ENCODE data around the gene C16orf54. TPM values are rescaled to one million over a fixed set of nuclear protein-coding genes. Genes with fewer than 3 reads are reported as not detected.
"Not testable (repeated sequence)": the region's sequence is repeated elsewhere in the genome, so short reads cannot be mapped to it uniquely, and the experiment has no call there.

C16orf54 gene
- total RNA-seq, 1 donor from 2014 or later: not detected

DNA sequence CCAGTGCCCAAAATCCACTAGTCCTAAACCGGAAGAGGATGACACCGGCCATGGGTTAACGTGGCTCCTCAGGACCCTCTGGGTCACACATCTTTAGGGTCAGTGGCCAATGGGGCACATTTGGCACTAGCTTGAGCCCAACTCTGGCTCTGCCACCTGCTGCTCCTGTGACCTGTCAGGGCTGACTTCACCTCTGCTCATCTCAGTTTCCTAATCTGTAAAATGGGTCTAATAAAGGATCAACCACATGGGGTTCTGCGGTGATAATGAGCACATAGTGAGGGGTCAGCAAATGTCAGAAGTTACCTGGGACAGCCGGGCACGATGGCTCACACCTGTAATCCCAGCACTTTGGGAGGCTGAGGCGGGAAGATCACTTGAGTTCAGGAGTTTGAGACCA, 48.4 kb downstream of the C16orf54 start:
- TF ChIP-seq, protein P1, sequence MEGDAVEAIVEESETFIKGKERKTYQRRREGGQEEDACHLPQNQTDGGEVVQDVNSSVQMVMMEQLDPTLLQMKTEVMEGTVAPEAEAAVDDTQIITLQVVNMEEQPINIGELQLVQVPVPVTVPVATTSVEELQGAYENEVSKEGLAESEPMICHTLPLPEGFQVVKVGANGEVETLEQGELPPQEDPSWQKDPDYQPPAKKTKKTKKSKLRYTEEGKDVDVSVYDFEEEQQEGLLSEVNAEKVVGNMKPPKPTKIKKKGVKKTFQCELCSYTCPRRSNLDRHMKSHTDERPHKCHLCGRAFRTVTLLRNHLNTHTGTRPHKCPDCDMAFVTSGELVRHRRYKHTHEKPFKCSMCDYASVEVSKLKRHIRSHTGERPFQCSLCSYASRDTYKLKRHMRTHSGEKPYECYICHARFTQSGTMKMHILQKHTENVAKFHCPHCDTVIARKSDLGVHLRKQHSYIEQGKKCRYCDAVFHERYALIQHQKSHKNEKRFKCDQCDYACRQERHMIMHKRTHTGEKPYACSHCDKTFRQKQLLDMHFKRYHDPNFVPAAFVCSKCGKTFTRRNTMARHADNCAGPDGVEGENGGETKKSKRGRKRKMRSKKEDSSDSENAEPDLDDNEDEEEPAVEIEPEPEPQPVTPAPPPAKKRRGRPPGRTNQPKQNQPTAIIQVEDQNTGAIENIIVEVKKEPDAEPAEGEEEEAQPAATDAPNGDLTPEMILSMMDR (IDR thresholded peaks at IDR 0.05; ENCODE audit: unreplicated experiment): no peak
- Mint-ChIP-seq H3K9me3 (peaks cover 7% of the 10 kb centered on the region), H3K27me3 (ENCODE audit: low read depth) (no peaks in the 10 kb centered on the region), H3K27ac (no peak overlapping the region), H3K4me3 (no peak overlapping the region), H3K4me1 (peaks cover 18% of the 10 kb centered on the region), H3K36me3 (peaks cover 44% of the 10 kb centered on the region)
- DNase-seq (ENCODE audit: low spot score in 2 of 2, unreplicated experiment in 2 of 2): no peak

DNA sequence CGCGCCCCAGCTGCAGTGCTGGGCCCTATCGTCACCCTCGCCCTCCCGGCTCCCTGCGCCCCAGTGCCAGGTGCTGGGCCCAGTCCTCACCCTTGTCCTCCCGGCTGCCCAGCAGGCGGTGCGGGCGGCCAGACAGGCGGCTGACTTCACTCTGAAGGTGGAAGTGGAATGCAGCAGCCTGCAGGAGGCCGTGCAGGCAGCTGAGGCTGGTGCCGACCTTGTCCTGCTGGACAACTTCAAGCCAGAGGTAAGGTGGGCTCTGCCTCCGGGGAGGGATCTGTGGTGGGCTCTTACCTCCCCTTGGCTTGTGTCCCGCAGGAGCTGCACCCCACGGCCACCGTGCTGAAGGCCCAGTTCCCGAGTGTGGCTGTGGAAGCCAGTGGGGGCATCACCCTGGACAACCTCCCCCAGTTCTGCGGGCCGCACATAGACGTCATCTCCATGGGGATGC, 48.9 kb downstream of the C16orf54 start:
- TF ChIP-seq, protein P1 (IDR thresholded peaks at IDR 0.05; ENCODE audit: unreplicated experiment): no peak
- Mint-ChIP-seq H3K27ac (peak overlapping the region; percentile 30), H3K36me3 (peaks cover 45% of the 10 kb centered on the region)

DNA sequence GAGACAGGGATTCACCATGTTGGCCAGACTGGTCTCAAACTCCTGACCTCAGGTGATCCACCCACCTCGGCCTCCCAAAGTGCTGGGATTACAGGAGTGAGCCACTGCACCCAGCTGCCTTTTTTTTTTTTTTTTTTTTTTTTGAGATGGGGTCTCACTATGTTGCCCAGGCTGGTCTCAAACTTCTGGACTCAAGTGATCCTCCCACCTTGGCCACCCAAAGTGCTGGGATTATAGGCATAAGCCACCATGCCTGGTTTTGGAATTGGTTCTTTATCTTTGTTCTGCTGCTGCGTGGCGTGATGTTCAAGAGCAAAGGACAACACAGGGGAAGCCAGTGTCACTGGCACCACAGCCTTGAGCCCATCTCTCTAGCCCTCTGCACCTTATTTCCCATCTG, 50.1 kb downstream of the C16orf54 start:
- Mint-ChIP-seq H3K36me3 (peaks cover 53% of the 10 kb centered on the region), H3K9me3 (peaks cover 10% of the 10 kb centered on the region)
- not testable (repeated sequence) for H3K27me3 Mint-ChIP-seq (ENCODE audit: low read depth); H3K27ac Mint-ChIP-seq; DNase-seq (ENCODE audit: low spot score in 2 of 2, unreplicated experiment in 2 of 2); H3K4me3 Mint-ChIP-seq; H3K4me1 Mint-ChIP-seq

More for the DNA sequence above, 48.9 kb downstream of the C16orf54 start:
- H3K4me3 Mint-ChIP-seq: no peak overlapping the region
- H3K9me3 Mint-ChIP-seq: peaks cover 7% of the 10 kb centered on the region
- H3K27me3 Mint-ChIP-seq (ENCODE audit: low read depth): no peaks in the 10 kb centered on the region
- peaks cover 13% of the 10 kb centered on the region for H3K4me1 Mint-ChIP-seq
- no peak for DNase-seq (ENCODE audit: low spot score in 2 of 2, unreplicated experiment in 2 of 2)

DNA sequence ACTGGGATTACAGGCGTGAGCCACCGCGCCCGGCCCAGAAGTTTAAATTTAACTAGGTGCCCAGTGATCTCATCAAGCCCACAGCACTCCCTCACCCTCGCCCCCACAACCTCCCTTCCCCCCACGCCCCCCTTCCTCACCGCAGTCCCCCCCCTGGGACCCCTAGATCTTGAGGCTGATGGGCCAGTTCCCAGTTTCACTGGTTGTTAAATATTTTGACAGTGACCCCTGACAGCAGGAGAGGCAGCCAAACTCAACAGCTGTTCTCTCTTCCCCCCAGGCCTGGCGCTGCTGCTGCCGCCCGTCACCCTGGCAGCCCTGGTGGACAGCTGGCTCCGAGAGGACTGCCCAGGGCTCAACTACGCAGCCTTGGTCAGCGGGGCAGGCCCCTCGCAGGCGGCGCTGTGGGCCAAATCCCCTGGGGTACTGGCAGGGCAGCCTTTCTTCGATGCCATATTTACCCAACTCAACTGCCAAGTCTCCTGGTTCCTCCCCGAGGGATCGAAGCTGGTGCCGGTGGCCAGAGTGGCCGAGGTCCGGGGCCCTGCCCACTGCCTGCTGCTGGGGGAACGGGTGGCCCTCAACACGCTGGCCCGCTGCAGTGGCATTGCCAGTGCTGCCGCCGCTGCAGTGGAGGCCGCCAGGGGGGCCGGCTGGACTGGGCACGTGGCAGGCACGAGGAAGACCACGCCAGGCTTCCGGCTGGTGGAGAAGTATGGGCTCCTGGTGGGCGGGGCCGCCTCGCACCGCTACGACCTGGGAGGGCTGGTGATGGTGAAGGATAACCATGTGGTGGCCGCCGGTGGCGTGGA, 51.2 kb downstream of the C16orf54 start:
- no peak overlapping the region for H3K4me3 Mint-ChIP-seq
- peaks cover 5% of the 10 kb centered on the region for H3K4me1 Mint-ChIP-seq
- DNase-seq (ENCODE audit: low spot score in 2 of 2, unreplicated experiment in 2 of 2): no peak
- no peak overlapping the region for H3K27ac Mint-ChIP-seq
- H3K27me3 Mint-ChIP-seq (ENCODE audit: low read depth): no peaks in the 10 kb centered on the region
- TF ChIP-seq, protein P1 (IDR thresholded peaks at IDR 0.05; ENCODE audit: unreplicated experiment): no peak
- peaks cover 20% of the 10 kb centered on the region for H3K9me3 Mint-ChIP-seq
- peaks cover 61% of the 10 kb centered on the region for H3K36me3 Mint-ChIP-seq

DNA sequence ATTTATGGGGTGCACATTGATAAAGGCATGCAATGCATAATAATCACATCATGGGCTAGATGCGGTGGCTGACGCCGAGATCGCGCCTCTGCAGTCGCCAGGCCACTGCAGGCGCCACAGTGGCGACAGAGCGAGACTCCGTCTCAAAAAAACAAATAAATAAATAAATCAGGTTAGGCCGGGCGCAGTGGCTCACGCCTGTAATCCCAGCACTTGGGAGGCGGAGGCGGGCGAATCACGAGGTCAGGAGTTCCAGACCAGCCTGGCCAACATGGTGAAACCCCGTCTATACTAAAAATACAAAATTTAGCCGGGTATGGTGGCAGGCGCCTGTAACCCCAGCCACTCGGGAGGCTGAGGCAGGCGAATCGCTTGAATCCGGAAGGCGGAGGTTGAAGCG, 53.2 kb downstream of the C16orf54 start:
- DNase-seq (ENCODE audit: low spot score in 2 of 2, unreplicated experiment in 2 of 2); H3K27ac Mint-ChIP-seq; H3K27me3 Mint-ChIP-seq (ENCODE audit: low read depth); H3K4me3 Mint-ChIP-seq; H3K4me1 Mint-ChIP-seq: not testable (repeated sequence)
- H3K9me3 Mint-ChIP-seq: peaks cover 17% of the 10 kb centered on the region
- H3K36me3 Mint-ChIP-seq: peaks cover 55% of the 10 kb centered on the region

Other genes with a start within 250 kb of the C16orf54 start
- 97.9 to 109 TPM (median 105 TPM) in 3 replicates for gene NPIPB12, start 239.6 kb downstream of the C16orf54 start, total RNA-seq
- gene SPN, start 82.7 kb downstream of the C16orf54 start, total RNA-seq: 0.38 to 0.63 TPM (median 0.57 TPM) in 3 replicates
- gene QPRT, start 66.8 kb downstream of the C16orf54 start, total RNA-seq: 326 to 330 TPM (median 328 TPM) in 3 replicates
- gene ZG16, start 32.3 kb upstream of the C16orf54 start, total RNA-seq: 0.11 to 0.20 TPM (median 0.20 TPM) in 3 replicates
- 72.6 to 78.3 TPM (median 76.9 TPM) in 3 replicates for gene KIF22, start 44.8 kb upstream of the C16orf54 start, total RNA-seq
- gene MAZ, start 60.5 kb upstream of the C16orf54 start, total RNA-seq: 345 to 360 TPM (median 349 TPM) in 3 replicates
- gene PRRT2, start 66.2 kb upstream of the C16orf54 start, total RNA-seq: 24.6 to 25.5 TPM (median 24.7 TPM) in 3 replicates
- gene PAGR1, start 70.2 kb upstream of the C16orf54 start, total RNA-seq: 42.3 to 43.8 TPM (median 43.2 TPM) in 3 replicates
- 13.1 to 14.4 TPM (median 13.1 TPM) in 3 replicates for gene MVP, start 74.5 kb upstream of the C16orf54 start, total RNA-seq
- 49.7 to 51.7 TPM (median 49.7 TPM) in 3 replicates for gene CDIPT, start 117.2 kb upstream of the C16orf54 start, total RNA-seq
- gene SEZ6L2, start 153.6 kb upstream of the C16orf54 start, total RNA-seq: 28.8 to 30.4 TPM (median 29.1 TPM) in 3 replicates
- gene ASPHD1, start 154.5 kb upstream of the C16orf54 start, total RNA-seq: 13.6 to 14.6 TPM (median 14.2 TPM) in 3 replicates
- gene KCTD13, start 180.2 kb upstream of the C16orf54 start, total RNA-seq: 26.4 to 30.6 TPM (median 30.5 TPM) in 3 replicates
- gene TMEM219, start 216.1 kb upstream of the C16orf54 start, total RNA-seq: 85.9 to 93.0 TPM (median 87.5 TPM) in 3 replicates
- gene TAOK2, start 227.9 kb upstream of the C16orf54 start, total RNA-seq: 47.3 to 51.3 TPM (median 48.3 TPM) in 3 replicates
- gene HIRIP3, start 249.6 kb upstream of the C16orf54 start, total RNA-seq: 8.6 to 10.9 TPM (median 9.7 TPM) in 3 replicates

All from mesothelial cell of epicardium (in vitro differentiated cells).